Raji (cell line): ENCODE data around the gene SLC45A3.

Experiments used
- POLR2A ChIP-seq: IDR thresholded peaks from 2 replicates; pipeline ENCODE4 v1.6.1; 2011; ENCODE audit warnings: low read depth, low read length, control low read depth; ENCODE audit not compliant: insufficient read depth

SLC45A3 gene

GRCh38 chr1:205706601-205707502 lies 26.5 kb upstream of the SLC45A3 start:
- no peak for TF ChIP-seq POLR2A

GRCh38 chr1:205704903-205705302 lies 24.6 kb upstream of the SLC45A3 start:
- no peak for TF ChIP-seq POLR2A

- no peak for TF ChIP-seq POLR2A
Observed at GRCh38 chr1:205703072-205703471, 22.8 kb upstream of the SLC45A3 start.

- TF ChIP-seq POLR2A: no peak
Observed at GRCh38 chr1:205701891-205702290, 21.6 kb upstream of the SLC45A3 start.

DNA sequence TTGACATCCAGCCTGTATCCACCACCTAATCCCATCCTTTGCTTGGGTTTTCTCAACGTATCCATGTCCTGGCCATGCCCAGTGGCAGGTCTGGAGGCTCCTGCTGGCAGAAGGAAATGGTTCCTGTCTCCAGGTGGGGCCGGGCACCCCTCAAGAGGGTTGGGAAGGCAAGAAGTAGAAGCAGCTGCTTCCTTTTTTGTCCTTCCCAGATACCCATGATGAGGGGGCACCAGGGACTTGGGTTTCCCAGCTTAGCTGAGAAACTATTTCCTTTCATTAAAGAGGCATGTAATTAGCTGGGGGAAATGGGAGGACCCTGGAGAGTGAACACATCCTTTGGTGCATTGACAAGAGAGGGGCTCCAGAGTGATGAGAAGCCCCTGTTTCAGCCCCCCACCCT lies 21.1 kb upstream of the SLC45A3 start:
- no peak for TF ChIP-seq POLR2A

GRCh38 chr1:205700865-205701401 lies 20.6 kb upstream of the SLC45A3 start:
- no peak for TF ChIP-seq POLR2A

DNA sequence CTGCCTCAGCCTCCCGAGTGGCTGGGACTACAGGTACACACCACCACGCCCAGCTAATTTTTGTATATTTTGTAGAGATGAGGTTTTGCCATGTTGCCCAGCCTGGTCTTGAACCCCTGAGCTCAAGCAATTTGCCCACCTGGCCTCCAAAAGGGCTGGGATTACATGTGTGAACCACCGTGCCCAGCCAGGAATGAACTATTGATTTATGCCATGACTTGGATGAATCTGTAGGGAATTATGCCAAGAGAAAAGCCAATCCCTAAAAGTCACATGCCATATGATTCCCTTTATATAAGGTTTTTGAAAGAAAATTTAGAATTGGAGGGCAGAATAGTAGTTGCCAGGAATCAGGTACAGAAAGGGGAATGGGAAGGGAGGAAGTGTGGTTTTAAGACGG lies 19.1 kb upstream of the SLC45A3 start:
- TF ChIP-seq POLR2A: no peak

DNA sequence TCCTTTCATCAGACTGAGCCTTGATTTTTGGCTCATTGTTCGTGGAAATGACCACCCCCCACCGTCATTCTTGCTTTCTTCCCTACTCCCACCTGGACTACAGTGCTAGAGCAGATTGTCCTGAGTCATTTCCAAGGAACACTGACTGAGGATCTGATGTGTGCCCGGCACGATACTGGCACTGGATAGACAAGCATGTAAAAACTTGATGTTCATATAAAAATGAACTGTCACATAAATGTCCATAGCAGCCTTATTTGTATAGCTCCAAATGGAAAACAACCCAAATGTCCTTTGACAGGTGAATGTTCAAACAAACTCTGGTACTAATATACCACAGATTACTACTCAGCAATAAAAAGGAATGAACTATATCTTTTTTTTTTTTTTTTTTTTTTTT lies 18.6 kb upstream of the SLC45A3 start:
- TF ChIP-seq POLR2A: no peak

DNA sequence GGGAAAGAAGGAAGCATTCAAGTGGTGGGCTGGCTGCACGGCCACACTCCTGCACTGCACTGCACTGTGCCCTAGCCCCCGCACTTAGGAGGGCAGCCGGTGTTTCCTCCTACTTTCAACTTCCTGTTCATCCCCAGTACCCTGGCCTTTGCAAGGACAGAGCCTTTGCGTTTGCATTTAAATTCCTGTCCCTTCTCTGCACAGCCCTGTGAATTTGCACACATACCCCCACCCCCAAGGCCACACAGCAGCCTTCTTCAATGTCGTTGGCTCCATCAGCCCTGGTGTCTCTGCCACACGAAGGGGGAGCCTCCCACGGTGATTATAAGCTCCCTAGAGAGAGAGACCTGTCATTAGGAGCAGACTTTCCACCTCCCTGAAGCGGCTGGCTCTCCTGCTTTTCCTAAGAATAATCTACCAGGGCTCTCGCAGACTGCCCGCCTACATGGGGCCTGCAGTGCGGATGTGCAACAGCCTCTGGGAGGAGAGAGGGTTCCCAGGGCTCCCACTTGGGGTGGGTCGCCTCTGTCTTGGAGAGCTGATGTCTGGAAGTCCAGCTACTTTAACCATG lies 13.2 kb upstream of the SLC45A3 start:
- no peak for TF ChIP-seq POLR2A

DNA sequence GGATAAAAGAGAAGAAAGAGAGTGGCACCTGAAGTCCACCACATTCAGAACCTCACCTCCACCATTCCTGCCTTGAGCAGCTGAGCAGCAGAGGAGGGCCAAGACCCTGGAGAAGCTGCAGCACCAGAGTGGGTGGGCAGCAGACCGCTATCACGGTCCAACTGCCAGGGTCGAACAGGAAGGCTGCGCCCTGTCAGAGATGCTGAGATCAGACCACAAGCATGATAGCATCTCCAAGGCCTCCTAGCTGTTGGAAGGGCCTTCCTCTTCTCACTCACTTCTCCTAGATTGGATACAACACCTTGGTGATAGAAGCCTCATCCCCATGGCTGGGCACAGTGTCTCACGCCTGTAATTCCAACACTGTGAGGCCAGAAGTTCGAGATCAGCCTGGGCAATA lies 12.1 kb upstream of the SLC45A3 start:
- no peak for TF ChIP-seq POLR2A

- TF ChIP-seq POLR2A: no peak
Observed at GRCh38 chr1:205690122-205690756, 9.9 kb upstream of the SLC45A3 start.

- no peak for TF ChIP-seq POLR2A
Observed at GRCh38 chr1:205689479-205689878, 9.2 kb upstream of the SLC45A3 start.

DNA sequence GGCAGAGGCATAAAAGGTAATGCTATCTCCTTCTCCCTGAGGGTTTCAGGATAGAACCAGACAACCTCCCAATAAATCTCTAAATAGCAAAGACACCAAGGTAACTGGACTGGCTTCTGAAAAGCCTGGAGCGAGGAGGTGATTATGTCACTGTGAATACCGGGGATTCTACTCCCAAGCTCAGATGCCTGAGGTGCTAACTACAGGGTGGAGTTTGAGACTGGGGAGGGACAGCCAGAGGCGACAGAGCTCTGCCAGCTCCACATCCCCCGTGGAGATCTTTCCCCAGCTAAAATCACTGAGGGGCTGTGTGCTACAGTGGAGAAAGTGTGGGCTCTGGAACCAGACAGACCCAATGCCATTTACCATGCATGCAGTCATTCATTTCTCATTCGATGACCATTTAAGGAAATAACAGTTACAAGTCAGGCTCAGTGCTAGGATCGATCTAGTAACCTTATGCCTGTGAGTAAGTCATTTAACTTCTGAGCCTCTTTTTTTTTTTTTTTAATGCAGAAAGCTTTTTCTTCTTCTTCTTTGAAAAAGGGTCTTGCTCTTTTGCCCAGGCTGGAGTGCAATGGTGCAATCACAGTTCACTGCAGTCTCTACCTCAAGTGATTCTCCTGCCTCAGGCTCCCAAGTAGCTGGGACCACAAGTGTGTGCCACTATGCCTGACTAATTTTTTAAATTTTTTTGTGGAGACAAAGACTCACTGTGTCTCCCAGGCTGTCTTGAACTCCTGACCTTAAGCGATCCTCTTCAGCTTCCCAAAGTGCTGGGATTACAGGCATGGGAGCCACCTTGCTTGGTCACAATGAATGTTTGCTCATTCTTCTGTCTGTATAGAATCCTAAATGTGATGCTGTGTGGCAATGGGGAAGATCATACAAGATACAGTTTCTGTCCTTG lies 8.1 kb upstream of the SLC45A3 start:
- no peak for TF ChIP-seq POLR2A

GRCh38 chr1:205687242-205687641 lies 6.9 kb upstream of the SLC45A3 start:
- no peak for TF ChIP-seq POLR2A

DNA sequence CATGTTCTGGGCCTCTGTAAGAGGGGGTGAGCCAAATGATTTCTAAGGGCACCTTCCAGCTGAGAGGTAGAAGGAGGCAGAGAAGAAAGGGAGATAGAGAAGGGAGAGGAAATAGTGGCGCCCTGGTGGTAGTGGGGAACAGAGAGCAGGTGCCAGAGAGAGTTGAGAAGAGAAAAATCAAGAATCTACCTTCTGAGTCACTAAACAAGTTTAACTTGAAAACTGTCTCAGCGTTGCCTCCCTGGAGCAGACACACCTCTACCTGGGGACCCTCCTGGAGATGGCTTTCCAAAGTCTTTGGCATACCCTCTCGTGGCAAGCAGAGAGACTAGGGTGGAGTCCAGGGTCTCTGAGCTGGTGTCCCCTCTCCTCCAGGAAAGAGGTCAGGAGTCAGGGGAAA lies 1.1 kb upstream of the SLC45A3 start:
- no peak for TF ChIP-seq POLR2A

DNA sequence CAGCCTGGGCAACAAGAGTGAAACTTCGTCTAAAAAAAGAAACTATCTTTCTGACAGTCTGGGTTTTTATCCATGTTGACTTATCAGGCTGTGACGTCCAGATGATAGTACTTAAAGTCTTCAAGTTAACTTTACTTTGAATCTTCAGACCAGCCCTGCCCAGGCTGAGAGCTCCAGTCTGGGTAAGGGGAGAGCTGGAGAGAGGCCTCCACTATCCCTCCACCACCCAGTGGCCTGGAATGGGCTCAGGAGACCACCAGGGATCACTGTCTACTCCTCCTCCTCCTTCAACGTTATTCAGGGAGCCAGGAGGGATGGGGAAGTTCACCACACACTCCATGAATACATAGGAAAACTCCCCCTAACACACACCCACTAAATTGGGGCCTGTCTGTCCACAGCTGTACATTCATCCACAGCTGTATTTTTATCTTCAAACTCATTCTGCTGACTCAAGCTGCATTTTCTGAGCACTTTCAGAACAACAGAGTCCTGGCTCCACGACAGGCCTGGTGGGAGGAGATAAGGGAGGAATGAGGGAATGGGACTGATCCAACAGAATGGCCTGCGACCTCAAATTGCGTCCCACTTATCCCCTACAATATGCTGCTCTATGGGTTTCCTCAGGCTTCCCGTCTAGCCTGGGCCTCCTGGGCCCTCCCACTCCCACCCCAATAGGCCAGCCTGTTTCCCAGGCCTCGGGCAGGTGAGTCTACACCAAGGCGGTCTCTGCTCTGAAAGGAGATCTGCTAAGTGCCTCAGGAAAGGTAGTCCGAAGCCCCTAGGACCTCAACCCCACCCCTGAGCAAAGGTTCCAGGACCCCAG lies 1.8 kb downstream of the SLC45A3 start:
- no peak for TF ChIP-seq POLR2A
